Esophagus squamous epithelium (tissue), 4 donors: Measurements from ENCODE around the gene UBAC2.

ENCODE experiments used
- POLR2A ChIP-seq, 4 donors: fragments of 450-650 bp; IDR thresholded peaks; one replicate each; pipeline ENCODE4 v1.6.1; 2017; ENCODE audit warnings: antibody characterized with exemption in 4 of 4, mild to moderate bottlenecking in 4 of 4, moderate library complexity in 3 of 4
- TF ChIP-seq, protein P1 (sequence below), 6 experiments: fragments of 450-650 bp in 4 of 6; fragments of 200-600 bp in 2 of 6; sonication (generic) in 2 of 6; IDR thresholded peaks; one replicate each; pipeline ENCODE4 v1.5.1; 2016 to 2019; ENCODE audit warnings: antibody characterized with exemption in 6 of 6, mild to moderate bottlenecking in 4 of 6, moderate library complexity in 4 of 6

DNA sequence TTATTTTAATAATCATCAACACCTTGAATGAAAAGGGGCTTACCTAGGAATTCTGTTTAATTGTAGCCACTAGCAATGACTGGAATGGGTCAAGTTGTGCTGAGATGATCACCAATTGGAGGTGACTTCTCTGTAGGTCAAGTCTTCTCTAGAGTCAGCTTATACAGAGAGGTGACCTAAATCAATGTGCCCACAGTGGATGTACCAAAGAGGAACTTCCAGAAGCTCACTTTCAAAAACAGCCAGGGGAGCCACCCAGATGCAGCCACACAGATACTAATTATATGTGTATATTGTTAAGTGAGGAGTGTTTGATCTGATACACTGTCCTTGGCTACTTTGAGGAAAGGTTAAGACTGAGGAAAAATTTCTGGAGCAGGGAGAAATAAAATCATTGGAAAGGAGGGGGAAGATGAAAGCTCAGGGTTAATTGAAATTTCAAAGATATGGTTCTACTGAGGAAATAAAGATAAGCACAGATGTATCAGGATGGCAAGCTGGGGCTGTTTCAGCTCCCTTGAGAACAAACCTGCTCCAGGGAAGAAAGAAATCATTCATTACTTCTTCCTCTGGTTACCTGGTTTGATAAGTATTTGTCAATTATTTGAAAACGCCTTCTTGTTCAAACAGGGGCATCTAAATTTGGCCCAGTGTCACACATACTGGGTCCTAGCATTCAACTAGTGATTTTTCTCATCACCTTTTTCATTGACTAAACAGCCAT lies 101.4 kb downstream of the UBAC2 start:
- TF ChIP-seq, protein P1, sequence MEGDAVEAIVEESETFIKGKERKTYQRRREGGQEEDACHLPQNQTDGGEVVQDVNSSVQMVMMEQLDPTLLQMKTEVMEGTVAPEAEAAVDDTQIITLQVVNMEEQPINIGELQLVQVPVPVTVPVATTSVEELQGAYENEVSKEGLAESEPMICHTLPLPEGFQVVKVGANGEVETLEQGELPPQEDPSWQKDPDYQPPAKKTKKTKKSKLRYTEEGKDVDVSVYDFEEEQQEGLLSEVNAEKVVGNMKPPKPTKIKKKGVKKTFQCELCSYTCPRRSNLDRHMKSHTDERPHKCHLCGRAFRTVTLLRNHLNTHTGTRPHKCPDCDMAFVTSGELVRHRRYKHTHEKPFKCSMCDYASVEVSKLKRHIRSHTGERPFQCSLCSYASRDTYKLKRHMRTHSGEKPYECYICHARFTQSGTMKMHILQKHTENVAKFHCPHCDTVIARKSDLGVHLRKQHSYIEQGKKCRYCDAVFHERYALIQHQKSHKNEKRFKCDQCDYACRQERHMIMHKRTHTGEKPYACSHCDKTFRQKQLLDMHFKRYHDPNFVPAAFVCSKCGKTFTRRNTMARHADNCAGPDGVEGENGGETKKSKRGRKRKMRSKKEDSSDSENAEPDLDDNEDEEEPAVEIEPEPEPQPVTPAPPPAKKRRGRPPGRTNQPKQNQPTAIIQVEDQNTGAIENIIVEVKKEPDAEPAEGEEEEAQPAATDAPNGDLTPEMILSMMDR (IDR thresholded peaks at IDR 0.05): no peak
- TF ChIP-seq POLR2A (IDR thresholded peaks at IDR 0.05): no peak
